GM18498 (cell line): ENCODE data around the gene USP32.
"Not testable (repeated sequence)": the region's sequence is repeated elsewhere in the genome, so short reads cannot be mapped to it uniquely, and the experiment has no call there.

ENCODE experiments used
- ATAC-seq: cut with Tn5 transposase; IDR thresholded peaks from one replicate; pipeline ENCODE4 v1.9.1; 2021; ENCODE audit warnings: mild to moderate bottlenecking, moderate library complexity; ENCODE audit not compliant: unreplicated experiment

The USP32 gene

GRCh38 chr17:60379461-60379860 lies 12.5 kb downstream of the USP32 start:
- ATAC-seq, result not testable (repeated sequence)

- ATAC-seq, result not testable (repeated sequence)
Measured at GRCh38 chr17:60378187-60378586, 13.7 kb downstream of the USP32 start.

- no peak for ATAC-seq
Measured at GRCh38 chr17:60372790-60373483, 19.0 kb downstream of the USP32 start.

- ATAC-seq, result no peak
Measured at GRCh38 chr17:60371818-60372510, 20.0 kb downstream of the USP32 start.

- no peak for ATAC-seq
Measured at GRCh38 chr17:60371416-60371815, 20.5 kb downstream of the USP32 start.

- ATAC-seq, result no peak
Measured at GRCh38 chr17:60369727-60370126, 22.2 kb downstream of the USP32 start.

DNA sequence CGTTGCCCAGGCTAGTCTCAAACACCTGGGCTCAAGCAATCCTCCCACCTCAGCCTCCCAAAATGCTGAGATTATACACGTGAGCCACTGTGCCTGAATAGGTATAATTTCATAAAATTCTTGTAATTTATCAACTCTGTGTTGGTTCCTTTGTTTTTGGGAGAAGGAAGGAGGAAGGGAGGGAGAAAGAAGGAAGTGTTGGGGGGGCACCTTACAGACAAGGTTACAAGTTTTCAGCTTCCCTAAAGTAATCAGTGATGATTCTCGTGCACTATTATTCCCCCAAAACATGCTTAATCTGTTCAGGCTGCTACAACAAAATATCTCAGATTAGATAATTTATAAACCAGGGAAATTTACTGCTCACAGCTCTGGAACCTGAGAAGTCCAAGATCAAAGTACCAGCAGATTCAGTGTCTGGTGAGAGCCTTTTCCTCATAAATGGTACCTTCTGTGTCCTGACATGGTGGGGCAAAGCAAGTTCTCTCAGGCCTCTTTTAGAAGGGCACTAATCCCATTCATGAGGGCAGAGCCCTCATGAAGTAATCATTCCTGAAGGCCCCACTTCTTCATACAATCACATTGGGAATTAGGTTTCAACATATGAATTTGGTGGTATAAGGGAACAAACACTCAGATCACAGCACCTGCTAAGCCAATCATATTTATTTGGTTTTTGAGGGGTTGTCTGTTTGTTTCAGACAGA lies 28.1 kb downstream of the USP32 start:
- no peak for ATAC-seq

GRCh38 chr17:60362329-60362728 lies 29.6 kb downstream of the USP32 start:
- ATAC-seq, result no peak

- ATAC-seq, result no peak
Measured at GRCh38 chr17:60361889-60362288, 30.0 kb downstream of the USP32 start.

GRCh38 chr17:60359415-60359814 lies 32.5 kb downstream of the USP32 start:
- no peak for ATAC-seq

DNA sequence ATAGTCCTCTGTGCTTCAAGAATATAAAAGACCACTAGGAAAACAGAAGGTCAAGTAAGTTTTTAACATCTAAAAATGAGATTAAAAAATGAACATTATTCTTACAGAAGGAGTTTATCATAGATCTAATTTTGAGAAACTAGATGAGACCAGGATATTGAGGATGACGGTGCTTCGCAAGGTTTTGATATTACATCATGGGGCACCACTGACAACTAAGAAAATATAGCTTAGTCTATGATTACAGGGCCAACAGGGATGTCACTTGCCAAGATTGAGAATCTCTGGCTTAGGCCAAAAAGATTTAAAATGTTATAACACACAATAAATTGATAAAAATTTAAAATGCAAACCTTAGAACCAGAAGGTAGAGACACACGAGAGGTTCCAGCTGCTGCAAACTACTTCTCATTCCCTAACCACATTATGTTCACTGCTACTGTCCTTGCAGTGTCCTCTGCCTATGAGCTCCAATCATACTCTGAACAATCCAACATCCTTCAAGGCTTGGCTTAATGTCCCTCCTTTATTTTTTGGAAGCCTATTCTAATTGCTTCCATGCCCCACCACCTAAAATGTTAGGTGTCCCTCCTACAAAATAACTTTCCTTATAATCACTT lies 33.2 kb downstream of the USP32 start:
- no peak for ATAC-seq

DNA sequence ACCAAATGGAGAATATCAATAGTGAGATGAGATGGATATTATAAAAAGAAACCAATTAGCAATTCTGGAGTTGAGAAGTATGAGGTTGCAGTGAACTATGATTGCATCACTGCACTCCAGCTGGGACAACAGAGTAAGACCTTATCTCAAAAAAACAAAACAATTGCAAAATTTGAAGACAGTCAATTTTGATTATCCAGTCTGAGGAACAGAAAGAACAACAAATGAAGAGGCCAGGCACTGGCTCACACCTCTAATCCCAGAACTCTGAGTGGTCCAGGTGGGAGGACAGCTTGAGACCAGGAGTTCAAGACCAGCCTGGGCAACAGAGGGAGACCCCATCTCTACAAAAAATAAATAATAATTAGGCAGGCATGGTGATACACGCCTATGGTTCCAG lies 35.0 kb downstream of the USP32 start:
- ATAC-seq, result no peak

DNA sequence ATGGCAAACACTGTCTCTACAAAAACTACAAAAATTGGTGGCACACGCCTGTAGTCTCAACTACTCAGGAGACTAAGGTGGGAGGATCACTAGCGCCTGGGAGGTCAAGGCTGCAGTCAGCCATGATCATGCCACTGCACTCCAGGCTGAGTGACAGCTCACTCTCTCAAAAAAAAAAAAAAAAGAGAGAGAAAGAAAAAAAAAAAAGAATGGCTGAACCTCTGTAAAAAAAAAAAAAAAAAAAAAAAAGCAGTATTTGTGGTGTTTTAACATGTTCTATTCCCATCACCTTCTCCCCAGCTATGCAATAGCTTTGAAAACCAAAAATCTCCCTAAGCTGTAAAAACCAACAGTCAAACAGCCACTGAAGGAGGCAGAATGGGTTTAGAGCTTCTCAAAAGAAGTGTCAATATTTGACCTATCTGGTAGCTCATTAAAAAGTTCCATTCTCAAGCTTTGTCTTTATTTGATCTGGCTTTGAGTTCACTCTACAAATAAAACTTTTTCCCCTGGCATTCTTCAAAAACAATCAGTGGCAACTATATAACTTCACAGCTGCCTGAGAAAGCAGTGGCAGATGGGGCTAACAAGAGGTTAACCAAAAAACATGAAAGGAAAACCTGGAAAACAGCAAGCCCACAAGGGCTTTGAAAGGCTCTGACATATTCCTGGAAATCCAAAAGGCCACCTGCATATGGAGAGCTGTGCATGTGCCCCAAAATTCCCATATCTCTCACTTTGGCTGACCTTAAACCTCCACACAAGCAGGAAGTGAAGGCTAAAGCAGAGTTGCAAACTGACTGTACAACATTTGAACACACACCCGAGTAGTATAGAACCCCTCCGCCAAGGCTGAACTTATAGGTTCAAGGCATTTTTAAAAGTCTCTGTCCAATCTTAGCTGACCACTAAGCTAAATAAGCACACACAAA lies 36.0 kb downstream of the USP32 start:
- ATAC-seq, result no peak

GRCh38 chr17:60354223-60354622 lies 37.7 kb downstream of the USP32 start:
- no peak for ATAC-seq

DNA sequence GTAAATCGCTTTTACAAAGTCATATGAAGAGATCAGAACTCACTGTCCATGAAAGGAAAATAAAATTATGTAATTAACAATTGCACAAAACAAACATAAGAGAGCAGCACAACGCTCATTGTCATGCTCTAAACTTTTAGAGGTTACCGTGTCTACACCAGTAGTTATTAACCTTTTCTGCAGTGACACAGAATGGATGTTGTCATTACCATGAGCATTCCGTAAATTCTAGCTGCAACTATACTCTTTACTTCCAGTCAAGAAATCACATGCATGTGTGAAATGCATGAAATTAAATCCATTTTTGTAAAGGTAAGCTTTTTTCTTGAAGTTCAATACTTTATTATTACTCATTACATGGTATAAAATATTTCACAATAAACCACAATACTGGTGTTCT lies 38.2 kb downstream of the USP32 start:
- no peak for ATAC-seq

GRCh38 chr17:60352569-60352968 lies 39.4 kb downstream of the USP32 start:
- no peak for ATAC-seq

DNA sequence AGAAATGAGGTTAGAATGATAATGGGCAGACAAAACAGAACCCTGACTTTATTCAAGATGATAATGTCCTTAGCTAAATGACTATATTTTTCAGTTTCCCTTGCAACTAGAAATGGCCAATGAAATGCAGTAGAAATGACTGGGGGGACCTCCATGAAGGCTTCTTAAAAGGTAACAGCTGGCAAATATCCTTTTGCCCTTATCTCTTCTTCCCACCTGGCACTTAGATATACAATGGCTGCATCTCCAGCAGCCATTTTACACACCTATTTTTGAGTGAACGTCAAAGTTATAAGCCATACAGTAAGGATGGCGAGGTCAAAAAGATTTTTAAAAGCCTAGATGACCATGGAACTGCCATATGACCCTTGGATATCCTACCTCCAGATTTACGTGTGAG lies 39.9 kb downstream of the USP32 start:
- ATAC-seq, result no peak

GRCh38 chr17:60351012-60351695 lies 40.8 kb downstream of the USP32 start:
- ATAC-seq, result no peak

GRCh38 chr17:60348616-60349015 lies 43.3 kb downstream of the USP32 start:
- no peak for ATAC-seq

GRCh38 chr17:60345233-60345632 lies 46.7 kb downstream of the USP32 start:
- no peak for ATAC-seq
